GM21390 (cell line): ENCODE results near the gene SLC39A12.

Source experiments
- ATAC-seq: cut with Tn5 transposase; IDR thresholded peaks from one replicate; pipeline ENCODE4 v1.9.1; 2021; ENCODE audit not compliant: unreplicated experiment

SLC39A12 gene

GRCh38 chr10:18043148-18044006, 91.7 kb downstream of the SLC39A12 start:
- ATAC-seq: no peak

- ATAC-seq: no peak
These were observed 93.4 kb downstream of the SLC39A12 start for GRCh38 chr10:18044976-18045720.

DNA sequence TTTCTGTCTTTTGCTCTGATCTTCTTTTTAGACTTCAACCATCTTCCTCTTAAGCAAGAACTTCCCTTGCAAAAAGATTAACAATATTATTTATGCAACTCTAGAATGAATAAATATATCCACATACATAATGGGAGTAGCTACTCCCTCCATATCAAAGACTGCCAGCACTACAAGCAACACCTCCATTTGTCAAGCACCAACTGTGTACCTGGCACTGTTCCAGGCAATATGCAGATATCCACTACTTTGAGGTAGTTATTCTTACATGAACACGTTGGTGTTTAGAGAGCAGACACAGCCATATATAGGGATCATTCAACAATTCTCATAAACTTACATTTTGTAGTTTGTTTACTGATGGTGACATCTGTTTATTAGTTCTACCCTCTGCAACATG, 104.9 kb downstream of the SLC39A12 start:
- no peak for ATAC-seq

GRCh38 chr10:18059826-18060559, 108.3 kb downstream of the SLC39A12 start:
- ATAC-seq: no peak

DNA sequence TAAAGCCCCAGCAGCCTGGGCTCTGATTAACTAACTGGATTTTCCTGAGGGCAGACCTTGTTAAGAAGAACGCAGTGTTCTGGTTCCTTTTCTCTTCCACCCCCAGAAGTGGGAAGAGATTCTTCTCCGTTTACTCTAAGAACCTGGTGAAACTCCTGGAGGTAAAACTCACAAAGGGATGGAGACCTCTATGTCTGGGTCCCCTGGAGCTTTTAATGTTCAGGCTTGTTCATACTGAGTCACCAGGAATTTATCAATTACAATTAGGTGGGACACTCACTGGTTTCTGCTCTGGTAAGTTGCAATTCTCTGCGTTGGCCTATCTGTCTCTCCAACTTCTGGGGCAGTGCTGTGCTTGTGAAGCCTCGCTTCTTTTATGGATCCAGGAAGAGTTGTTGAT, 115.2 kb downstream of the SLC39A12 start:
- ATAC-seq: no peak

DNA sequence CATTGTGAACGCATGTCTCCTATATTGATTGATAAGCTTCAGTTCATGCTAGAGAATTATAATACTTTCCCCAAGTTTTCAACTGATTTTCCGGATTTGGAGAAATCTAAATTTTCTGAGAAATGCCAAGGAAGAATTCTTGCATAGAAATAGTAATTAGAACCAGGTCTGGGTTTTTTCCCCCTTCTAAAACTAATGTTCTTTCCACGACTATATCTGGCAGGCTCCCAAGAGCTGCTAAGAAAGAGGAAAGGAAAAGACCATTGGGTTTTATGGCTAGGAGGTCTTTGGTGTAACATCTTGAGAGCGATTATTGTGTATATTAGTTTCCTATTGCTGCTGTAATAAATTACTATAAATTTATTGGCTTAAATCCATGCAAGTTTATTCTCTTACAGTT, 116.7 kb downstream of the SLC39A12 start:
- no peak for ATAC-seq

DNA sequence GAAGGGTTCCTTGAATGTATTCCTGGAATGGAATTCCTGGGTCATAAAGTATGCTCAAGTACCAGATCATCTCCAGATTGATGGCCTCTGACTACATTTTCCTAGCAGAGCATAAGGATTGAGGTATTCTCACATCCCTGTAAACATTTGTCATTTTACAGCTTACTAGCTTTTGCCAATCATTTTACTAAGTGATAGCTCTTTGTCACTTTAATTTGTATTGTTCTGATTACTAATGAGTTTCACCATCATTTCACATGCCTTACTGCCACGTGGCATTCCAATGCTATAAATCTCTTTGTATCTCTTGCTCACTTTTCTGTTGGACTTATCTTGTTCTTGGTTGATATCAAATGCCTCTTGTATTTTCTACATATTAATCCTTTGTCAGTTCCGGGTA, 119.9 kb downstream of the SLC39A12 start:
- ATAC-seq: no peak

GRCh38 chr10:18073314-18073713, 121.6 kb downstream of the SLC39A12 start:
- no peak for ATAC-seq

- ATAC-seq: no peak
These were observed 124.2 kb downstream of the SLC39A12 start for GRCh38 chr10:18075881-18076280.

- no peak for ATAC-seq
These were observed 128.1 kb downstream of the SLC39A12 start for GRCh38 chr10:18079665-18080295.

DNA sequence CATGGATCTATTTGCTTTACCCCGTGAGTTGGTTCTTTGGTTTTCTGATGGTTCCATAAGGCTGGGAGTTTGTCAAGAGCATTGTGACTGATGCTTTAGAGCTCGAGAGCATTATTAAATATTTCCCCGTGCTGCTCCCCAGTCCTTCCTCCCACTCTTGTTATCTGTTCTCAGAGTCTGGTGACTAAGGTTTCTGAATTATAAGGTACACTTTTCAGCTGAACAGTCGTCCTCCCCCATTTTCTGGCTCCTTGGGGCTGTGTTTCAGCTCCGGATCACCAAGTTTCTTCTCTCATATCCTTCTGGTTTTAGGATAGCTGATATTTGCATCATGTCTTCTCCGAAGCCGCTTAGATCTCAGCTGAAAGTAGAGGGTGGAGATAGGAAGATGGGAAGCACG, 130.7 kb downstream of the SLC39A12 start:
- no peak for ATAC-seq

- no peak for ATAC-seq
These were observed 134.1 kb downstream of the SLC39A12 start for GRCh38 chr10:18085855-18086254.

- ATAC-seq: no peak
These were observed 135.0 kb downstream of the SLC39A12 start for GRCh38 chr10:18086746-18087145.

DNA sequence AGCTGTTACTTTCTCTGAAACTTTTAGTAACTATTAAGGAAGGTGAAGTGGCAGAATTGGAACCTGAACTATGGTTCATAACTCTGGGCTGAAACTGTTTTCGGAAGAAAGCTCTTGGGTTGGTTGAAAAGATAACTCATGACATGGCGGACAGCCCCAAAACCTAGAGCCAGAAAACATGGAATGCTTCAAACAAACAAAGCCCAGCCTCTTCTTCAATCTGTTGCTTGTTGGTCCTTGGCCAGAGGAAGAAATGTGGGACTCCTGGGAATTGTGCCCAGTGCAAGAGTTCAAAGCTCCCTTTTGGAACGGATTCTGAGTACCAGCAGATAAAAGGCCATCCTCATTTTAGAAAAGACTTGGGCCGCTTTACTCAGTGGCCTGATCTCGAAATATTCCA, 135.6 kb downstream of the SLC39A12 start:
- ATAC-seq: no peak
